Activated CD8-positive, alpha-beta T cell treated with anti-CD3 and anti-CD28 coated beads for 36 hours (primary cell): ENCODE data around the gene AHCYL2. TPM values are rescaled to one million over a fixed set of nuclear protein-coding genes. Genes with fewer than 3 reads are reported as not detected.

ENCODE experiments used
- ATAC-seq: fragments of 200-7000 bp; cut with Tn5 transposase; one replicate; pipeline ENCODE4 v1.10.0; 2021; ENCODE audit warnings: mild to moderate bottlenecking, moderate library complexity
- CTCF ChIA-PET: fragments of 350-600 bp; sonication (Branson Sonifier 250); formaldehyde crosslinking; loops from one replicate; lab custom pipeline; 2021; ENCODE audit warnings: antibody characterized with exemption; lab: Charles Lee
- POLR2A ChIA-PET: fragments of 350-600 bp; sonication (Branson Sonifier 250); formaldehyde crosslinking; loops from one replicate; lab custom pipeline; 2021; ENCODE audit warnings: antibody characterized with exemption; lab: Charles Lee
- DNase-seq: peaks from one replicate; pipeline ENCODE4 v3.0.0-alpha.2; 2020
- H3K27ac Mint-ChIP-seq: one replicate; pipeline ENCODE4 v1.8.0; 2021; ENCODE audit warnings: mild to moderate bottlenecking, mixed read lengths
- H3K27me3 Mint-ChIP-seq: one replicate; pipeline ENCODE4 v1.8.0; 2021; ENCODE audit warnings: mixed read lengths
- H3K36me3 Mint-ChIP-seq: one replicate; pipeline ENCODE4 v1.8.0; 2021; ENCODE audit warnings: low read depth, mixed read lengths
- H3K4me1 Mint-ChIP-seq: one replicate; pipeline ENCODE4 v1.8.0; 2021; ENCODE audit warnings: low read depth, mixed read lengths
- H3K4me3 Mint-ChIP-seq: one replicate; pipeline ENCODE4 v1.8.0; 2021; ENCODE audit warnings: mild to moderate bottlenecking, moderate library complexity, mixed read lengths
- H3K9me3 Mint-ChIP-seq: one replicate; pipeline ENCODE4 v1.8.0; 2021; ENCODE audit warnings: mixed read lengths
- CTCF ChIP-seq: fragments of 200-600 bp; IDR thresholded peaks from one replicate; pipeline ENCODE4 v1.8.0; 2022; ENCODE audit warnings: antibody characterized with exemption, mild to moderate bottlenecking
- intact Hi-C: fragments of 100-400 bp; cut with micrococcal nuclease; formaldehyde crosslinking; loops from one replicate; pipeline ENCODE4 v1.10.0; 2022
- total RNA-seq, 2 experiments: library from RNA; stranded (reverse); gene quantifications; one replicate each; pipeline ENCODE4 v1.2.3, GENCODE V29; 2021

AHCYL2 gene
- total RNA-seq, 2 experiments from 2014 or later, result 8.1 to 9.6 TPM

DNA sequence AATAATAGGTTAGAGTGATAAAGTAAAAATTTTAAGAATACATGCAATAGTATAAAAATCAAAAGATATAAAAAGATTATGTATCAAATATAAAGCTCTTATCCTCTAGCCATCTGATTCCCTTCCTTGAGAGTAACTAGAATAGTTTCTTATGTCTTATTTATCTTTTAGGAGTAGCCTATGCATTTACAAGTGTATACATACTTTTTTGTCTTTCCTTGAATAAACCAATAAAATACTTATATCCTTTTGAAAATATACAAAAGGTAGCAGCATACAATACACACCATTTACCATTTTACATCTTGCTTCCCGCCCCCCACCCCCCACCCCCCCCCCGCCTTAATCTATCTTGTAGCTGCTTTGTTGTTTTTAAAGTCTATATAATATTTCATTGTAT, 31.4 kb downstream of the AHCYL2 start:
- CTCF ChIA-PET, result interaction anchor here (0.9 to 2.4 kb wide), 3 partner anchors 14 to 38 kb away, joined by 4 to 11 read pairs (median 10); no protein-coding TSS in a partner anchor
- H3K36me3 Mint-ChIP-seq, result peaks cover 2% of the 10 kb centered on the region
- no peak overlapping the region for H3K27ac Mint-ChIP-seq
- H3K4me3 Mint-ChIP-seq, result no peak overlapping the region
- peaks cover 16% of the 10 kb centered on the region for H3K4me1 Mint-ChIP-seq
- intact Hi-C loops, result no loop called here
- POLR2A ChIA-PET, result interaction anchor here (0.6 to 0.7 kb wide), 2 partner anchors 33 to 862 kb away, joined by 3 read pairs; no protein-coding TSS in a partner anchor
- no peak for DNase-seq
- H3K9me3 Mint-ChIP-seq, result no peaks in the 10 kb centered on the region
- no peaks in the 10 kb centered on the region for H3K27me3 Mint-ChIP-seq
- no peak for ATAC-seq
- TF ChIP-seq CTCF, result no peak

GRCh38 chr7:129257168-129257567, 32.3 kb downstream of the AHCYL2 start:
- Mint-ChIP-seq H3K4me3 (no peak overlapping the region), H3K27me3 (no peaks in the 10 kb centered on the region), H3K27ac (no peak overlapping the region), H3K4me1 (peaks cover 16% of the 10 kb centered on the region), H3K9me3 (no peaks in the 10 kb centered on the region), H3K36me3 (peaks cover 2% of the 10 kb centered on the region)
- ChIA-PET POLR2A (no interaction called here), CTCF (interaction anchor here (0.9 to 2.4 kb wide), 3 partner anchors 13 to 39 kb away, joined by 4 to 11 read pairs (median 10); no protein-coding TSS in a partner anchor)
- intact Hi-C loops, result no loop called here
- ATAC-seq (no peak), DNase-seq (no peak)
- no peak for TF ChIP-seq CTCF

- H3K27me3 Mint-ChIP-seq, result no peaks in the 10 kb centered on the region
- peaks cover 16% of the 10 kb centered on the region for H3K4me1 Mint-ChIP-seq
- H3K4me3 Mint-ChIP-seq, result no peak overlapping the region
- ChIA-PET POLR2A (interaction anchor here (1.0 to 2.0 kb wide), 3 partner anchors 34 to 227 kb away, joined by 3 to 6 read pairs (median 3); partner anchors contain the start of gene AHCYL2), CTCF (interaction anchor here (0.9 to 8.1 kb wide), 7 partner anchors 9 to 48 kb away, joined by 3 to 60 read pairs (median 4); no protein-coding TSS in a partner anchor)
- peaks cover 2% of the 10 kb centered on the region for H3K36me3 Mint-ChIP-seq
- H3K9me3 Mint-ChIP-seq, result no peaks in the 10 kb centered on the region
- DNase-seq (no peak), ATAC-seq (no peak)
- intact Hi-C loops, result no loop called here
- no peak for TF ChIP-seq CTCF
- H3K27ac Mint-ChIP-seq, result peak overlapping the region; percentile 39
Observed at GRCh38 chr7:129258649-129259389, 34.0 kb downstream of the AHCYL2 start.

DNA sequence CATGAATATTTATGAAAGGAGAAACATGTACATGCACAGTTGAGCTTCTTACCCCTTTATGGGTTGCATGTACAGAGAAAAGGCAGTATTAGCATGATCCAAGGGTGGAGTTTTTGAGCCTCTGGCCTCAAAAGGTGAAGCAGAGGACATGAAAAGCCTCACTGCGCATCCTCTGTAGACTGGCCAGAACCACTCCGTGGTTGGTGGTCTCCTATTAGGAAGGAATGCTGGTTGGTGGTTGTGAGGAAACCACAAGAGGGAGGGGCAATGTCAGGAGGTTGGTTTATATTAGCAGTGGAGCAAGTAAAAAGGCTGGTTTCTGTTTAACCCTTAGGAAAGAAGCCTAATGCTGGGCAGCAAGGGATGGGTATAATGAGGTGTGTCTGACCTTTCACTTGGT, 37.5 kb downstream of the AHCYL2 start:
- ATAC-seq, result peak; percentile 21
- peaks cover 16% of the 10 kb centered on the region for H3K4me1 Mint-ChIP-seq
- no peaks in the 10 kb centered on the region for H3K27me3 Mint-ChIP-seq
- H3K9me3 Mint-ChIP-seq, result no peaks in the 10 kb centered on the region
- DNase-seq, result peak; percentile 32
- peaks cover 2% of the 10 kb centered on the region for H3K36me3 Mint-ChIP-seq
- H3K4me3 Mint-ChIP-seq, result no peak overlapping the region
- ChIA-PET CTCF (interaction anchor here (0.8 to 8.1 kb wide), 4 partner anchors 9 to 44 kb away, joined by 3 to 60 read pairs (median 27); no protein-coding TSS in a partner anchor), POLR2A (interaction anchor here (1.1 to 1.6 kb wide), 2 partner anchors 37 to 172 kb away, joined by 3 read pairs; partner anchors contain the start of genes AHCYL2 and STRIP2)
- intact Hi-C loops, result no loop called here
- TF ChIP-seq CTCF, result no peak
- H3K27ac Mint-ChIP-seq, result peak overlapping the region; percentile 31

DNA sequence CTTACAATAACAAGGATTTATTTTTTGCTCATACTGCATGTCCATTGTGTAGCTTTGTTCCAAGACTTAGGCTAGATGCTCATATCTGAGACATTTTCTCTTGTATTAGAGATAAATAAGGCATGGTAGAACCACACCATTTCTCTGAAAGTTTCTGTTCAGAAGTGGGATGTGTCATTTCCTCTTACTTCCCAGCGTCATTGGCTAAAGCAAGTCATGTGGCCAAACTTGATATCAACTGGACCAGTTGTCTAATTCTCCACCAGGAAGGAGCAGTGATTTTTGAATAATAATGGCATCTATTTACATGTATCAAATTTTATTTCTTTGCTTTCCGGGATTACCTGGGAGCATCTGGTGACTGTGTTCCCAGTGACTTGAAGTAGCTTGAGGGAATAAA, 38.3 kb downstream of the AHCYL2 start:
- Mint-ChIP-seq H3K27me3 (no peaks in the 10 kb centered on the region), H3K36me3 (peaks cover 2% of the 10 kb centered on the region), H3K4me1 (peaks cover 20% of the 10 kb centered on the region), H3K4me3 (no peak overlapping the region), H3K9me3 (no peaks in the 10 kb centered on the region), H3K27ac (no peak overlapping the region)
- ChIA-PET CTCF (interaction anchor here (1.1 to 8.1 kb wide), 4 partner anchors 8 to 99 kb away, joined by 3 to 60 read pairs (median 28); no protein-coding TSS in a partner anchor), POLR2A (interaction anchor here (1.1 to 1.2 kb wide), 2 partner anchors 38 to 40 kb away, joined by 3 to 4 read pairs; partner anchors contain the start of gene AHCYL2)
- ATAC-seq (peak; percentile 69), DNase-seq (peak; percentile 21)
- TF ChIP-seq CTCF, result no peak
- intact Hi-C loops, result no loop called here
